ENCODE measurements around the gene FRMD4A.

GRCh38 chr10:14304046-14304445 lies 26.7 kb downstream of the FRMD4A start:
- no peak for TF ChIP-seq CTCF (IDR thresholded peaks at IDR 0.05)
- no peak for TF ChIP-seq MAX (IDR thresholded peaks at IDR 0.05; ENCODE audit: low read depth)
- no peak for TF ChIP-seq TAF1 (IDR thresholded peaks at IDR 0.05; ENCODE audit: borderline replicate concordance, low read depth, low read length)
- TF ChIP-seq GABPA (IDR thresholded peaks at IDR 0.05; ENCODE audit: low read depth) = no peak
- TF ChIP-seq MEF2A (IDR thresholded peaks at IDR 0.05; ENCODE audit: borderline replicate concordance, low read depth) = no peak
- no peak for TF ChIP-seq EP300 (IDR thresholded peaks at IDR 0.05; ENCODE audit: borderline replicate concordance in 1 of 2, low read depth in 1 of 2, low read length in 1 of 2)
- no peak for TF ChIP-seq ZBTB33 (IDR thresholded peaks at IDR 0.05; ENCODE audit: borderline replicate concordance, low read depth)
- TF ChIP-seq TEAD4 (IDR thresholded peaks at IDR 0.05; ENCODE audit: borderline replicate concordance, insufficient read depth) = no peak
